Medulla oblongata (tissue), 1 donor: ENCODE measurements around the gene SASH1.

Experiments
- DNase-seq: peaks from one replicate; pipeline ENCODE4 v3.0.0-alpha.2; 2015; ENCODE audit errors: extremely low spot score

The SASH1 gene

DNA sequence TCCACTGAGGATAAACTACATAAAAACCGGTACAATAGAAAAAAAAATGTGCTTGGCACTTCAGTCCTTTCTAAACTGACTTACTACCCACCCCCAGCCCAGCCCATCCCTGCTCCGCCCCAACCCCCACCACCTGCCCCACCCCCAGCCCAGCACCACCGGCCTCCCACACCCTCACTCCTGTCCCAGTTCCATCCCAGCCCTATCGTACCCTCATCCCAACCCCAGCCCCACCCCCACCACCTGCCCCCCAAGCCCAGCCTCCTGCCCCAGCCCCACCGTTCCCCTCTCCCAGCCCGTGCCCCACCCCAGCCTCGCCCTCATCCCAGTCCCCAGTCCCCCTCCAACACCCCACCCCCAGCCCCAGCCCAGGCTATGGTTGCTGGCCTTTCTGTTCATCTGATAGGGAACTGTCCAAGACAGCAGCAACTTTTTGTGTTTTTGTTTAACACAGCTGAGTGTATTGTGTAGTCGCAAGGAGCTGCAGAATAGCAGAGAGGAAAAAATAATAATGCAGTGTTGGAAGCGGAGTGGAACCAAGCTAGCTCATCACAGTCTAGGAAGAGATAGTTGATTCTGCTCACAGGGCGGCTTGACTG, 61.9 kb downstream of the SASH1 start:
- no peak for DNase-seq

DNA sequence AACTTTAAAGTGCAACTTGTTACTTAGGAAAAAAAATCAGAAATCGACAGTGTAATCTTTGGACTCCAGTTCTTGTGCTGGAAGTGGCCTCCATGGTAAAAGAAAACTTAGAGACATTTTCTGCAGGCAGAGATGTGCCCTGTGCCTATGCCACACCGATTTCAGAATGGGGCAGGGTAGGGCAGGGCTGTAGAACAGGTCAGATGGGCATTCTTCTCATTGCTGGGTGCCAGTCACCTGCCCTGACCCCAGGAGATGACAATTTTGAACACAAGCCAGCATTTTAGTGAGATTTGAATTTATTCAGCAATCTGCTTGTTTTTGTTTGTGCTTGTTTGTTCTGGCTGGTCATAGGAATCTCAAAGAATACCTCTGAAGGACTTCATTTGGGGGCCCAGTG, 63.3 kb downstream of the SASH1 start:
- DNase-seq, result no peak

DNA sequence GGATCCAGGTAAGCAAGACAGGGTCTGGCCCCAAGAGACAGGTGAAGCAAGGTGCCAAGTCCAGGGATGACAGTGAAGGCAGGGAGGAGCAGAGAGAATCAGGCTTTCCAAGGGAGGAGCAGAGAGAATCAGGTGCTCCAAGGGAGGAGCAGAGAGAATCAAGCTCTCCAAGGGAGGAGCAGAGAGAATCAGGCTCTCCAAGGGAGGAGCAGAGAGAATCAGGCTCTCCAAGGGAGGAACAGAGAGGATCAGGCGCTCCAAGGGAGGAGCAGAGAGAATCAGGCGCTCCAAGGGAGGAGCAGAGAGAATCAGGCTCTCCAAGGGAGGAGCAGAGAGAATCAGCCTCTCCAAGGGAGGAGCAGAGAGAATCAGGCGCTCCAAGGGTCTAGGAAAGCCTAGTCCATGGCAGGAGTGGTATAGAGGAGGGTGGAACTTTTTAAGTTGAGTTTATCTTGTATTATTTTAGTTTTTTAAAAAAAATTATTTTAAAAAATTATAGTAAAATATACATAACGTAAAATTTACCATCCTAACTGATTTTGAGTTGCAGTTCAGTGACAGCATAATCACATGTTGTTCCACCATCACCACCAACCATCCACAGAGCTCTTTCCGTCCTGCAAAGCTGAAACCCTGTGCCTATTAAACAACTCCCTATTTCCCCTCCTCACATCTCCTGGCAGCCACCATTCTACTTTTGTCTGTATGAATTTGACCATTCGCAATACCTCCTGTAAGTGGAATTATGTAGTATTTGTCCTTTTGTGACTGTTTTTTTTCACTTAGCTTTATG, 64.1 kb downstream of the SASH1 start:
- DNase-seq, result no peak

DNA sequence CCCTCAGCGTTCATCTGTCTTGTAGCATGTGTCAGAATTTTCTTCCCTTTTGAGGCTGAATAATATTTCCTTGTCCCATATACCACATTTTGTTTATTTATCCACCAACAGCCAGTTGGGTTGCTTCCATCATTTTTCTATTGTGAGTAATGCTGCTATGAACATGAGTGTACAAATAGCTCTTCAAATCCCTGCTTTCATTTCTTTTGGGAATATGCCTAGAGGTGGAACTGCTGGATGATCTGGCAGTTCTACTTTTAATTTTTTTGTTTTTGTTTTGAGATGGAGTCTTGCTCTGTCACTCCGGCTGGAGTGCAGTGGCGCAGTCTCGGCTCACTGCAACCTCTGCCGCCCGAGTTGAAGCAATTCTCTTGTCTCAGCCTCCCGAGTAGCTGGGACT, 64.7 kb downstream of the SASH1 start:
- DNase-seq, result no peak

DNA sequence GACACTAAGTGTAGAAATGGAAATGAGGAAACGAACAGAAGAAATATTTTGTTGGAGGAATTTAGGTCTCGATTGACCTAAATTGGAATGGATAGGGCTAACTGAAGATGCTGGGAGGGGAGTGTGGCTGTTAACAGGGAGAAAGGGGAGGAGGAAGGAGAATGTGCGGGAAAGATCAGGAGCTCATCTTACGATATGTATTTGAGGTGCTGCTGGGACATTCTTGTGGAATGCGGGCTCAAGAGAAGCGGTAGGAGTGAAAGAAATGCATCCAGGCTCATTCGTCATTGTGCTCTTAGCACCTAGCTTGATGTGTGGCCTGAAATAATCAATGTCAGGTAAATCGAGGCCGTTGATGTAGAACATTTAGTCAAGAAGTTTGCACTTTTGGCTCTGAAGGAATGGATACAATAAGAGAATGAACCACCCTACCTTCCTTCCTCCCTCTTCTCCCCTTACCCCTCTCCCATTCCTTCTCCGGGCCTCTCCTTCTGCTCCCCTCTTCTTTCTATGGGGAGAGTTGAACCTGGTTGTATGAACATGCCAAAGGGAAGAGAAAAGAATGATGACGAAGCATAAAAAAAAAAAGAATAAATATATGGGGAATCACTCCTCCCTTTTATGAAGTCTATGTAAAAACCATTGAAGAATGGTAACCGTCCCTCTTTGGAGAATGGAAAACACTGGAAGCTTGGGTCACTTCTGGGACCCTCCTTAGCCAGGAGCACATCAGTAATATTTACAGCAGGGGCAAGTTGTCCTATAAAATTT, 70.9 kb downstream of the SASH1 start:
- no peak for DNase-seq

DNA sequence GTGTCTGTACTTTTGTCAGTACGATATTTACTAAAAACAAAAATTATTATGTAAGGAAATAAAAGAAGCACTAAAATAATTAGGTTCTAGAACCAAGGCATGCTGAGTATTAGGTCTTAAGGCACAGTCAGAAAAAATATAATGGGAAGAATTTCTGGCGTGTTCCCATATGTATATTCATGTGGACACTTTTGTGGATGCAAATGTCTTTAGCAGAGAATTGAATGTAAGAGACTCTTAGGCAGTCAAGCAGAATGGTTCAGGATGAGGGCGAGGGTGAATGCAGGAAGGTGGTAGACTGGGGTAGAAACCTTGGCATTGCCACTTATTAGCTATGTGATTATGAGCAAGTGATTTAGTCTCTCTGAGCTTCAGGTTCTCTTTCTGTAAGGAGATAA, 71.5 kb downstream of the SASH1 start:
- DNase-seq, result no peak

DNA sequence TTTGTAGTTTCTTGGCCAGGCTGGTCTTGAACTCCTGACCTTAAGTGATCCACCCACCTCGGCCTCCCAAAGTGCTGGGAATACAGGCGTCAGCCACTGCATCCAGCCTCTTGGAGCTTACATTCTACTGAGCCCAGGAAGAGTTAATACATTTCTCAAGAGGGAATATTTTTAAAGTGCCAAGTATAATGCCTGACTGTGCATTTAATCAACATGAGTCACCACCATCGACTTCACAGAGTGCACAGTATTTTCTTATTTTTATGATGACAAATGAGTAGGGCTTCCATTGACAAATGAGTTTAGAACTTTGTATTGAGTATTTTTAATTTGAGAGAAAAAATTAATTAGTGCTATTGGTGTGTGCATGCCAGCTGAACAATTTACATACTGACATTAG, 72.2 kb downstream of the SASH1 start:
- DNase-seq, result no peak

DNA sequence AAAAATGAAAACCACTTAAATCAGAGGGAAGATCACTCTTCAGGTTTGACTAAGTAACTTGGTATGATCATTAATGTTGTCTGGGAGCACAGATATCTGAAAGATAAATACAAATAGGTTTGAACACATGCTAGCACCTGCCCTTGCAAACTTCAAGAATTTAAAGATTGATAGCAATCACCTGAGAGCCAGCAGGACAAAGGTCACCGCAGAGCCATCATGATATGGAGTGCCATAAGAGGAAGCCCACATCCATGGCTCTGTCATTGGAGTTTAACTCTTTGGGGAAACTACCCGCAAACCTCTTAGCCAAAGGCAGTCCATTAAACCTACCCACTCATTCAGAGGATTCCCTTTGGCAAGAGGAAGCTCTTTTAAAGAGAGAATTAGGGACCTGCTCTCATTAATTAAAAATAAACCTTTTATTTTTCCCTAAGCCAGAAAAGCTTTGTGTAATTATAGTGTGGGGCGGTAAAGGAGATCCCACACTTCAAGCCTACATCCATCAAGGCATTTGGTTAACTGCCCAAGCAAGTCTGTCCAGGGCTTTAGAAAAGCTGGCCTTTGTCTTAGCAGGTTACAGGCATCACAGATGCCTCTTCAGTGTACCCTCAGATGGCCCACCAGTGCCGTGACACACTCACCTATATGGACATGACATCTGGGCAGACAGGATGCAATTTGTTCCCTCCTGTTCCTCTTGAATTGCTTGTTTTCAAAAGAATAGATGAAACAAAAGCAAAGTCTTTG, 73.0 kb downstream of the SASH1 start:
- no peak for DNase-seq

DNA sequence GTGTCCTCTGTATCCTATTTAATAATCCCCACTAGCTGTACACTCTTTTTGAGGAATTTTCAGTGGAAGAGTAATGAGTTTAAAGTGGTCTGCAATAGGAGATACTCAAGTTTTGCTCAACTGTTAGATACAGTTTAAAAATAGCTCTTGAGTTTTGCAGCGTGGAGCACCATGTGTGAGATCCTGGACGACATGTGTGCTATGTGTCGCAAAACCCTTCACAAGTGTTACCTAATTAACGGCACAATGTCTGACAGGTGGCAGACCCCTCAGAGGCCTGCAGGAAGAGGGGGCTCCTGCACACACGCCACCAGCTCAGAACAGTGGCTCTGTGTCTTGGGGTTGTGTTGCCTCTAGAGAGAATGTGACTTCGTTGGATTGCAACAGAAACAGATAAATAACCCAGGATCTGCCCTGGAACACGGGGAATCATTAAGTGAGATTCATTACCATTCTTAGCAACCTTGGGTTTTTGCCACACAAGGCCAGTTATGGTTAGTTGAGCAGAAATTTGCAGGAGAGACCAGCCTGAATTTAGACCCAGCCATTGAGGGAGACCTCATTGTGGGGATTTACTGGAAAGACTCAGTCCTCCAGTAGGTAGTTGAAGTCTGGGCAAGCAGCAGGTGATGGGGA, 73.8 kb downstream of the SASH1 start:
- DNase-seq, result no peak

DNA sequence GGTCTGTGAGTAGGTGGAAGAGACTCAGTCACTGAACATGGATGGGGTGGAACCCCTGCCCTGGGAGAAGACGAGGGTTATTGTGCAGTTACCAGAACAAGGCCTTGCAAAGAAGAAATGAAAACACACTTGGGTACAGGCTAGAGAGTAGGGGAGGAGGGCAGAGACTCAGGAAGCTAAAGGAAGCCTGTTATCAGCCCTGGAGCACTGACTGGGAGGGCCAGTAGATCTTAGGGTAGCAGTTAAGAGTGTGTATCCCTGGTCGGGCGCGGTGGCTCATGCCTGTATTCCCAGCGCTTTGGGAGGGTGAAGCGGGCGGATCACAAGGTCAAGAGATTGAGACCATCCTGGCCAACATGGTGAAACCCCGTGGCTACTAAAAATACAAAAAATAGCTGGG, 74.4 kb downstream of the SASH1 start:
- no peak for DNase-seq

DNA sequence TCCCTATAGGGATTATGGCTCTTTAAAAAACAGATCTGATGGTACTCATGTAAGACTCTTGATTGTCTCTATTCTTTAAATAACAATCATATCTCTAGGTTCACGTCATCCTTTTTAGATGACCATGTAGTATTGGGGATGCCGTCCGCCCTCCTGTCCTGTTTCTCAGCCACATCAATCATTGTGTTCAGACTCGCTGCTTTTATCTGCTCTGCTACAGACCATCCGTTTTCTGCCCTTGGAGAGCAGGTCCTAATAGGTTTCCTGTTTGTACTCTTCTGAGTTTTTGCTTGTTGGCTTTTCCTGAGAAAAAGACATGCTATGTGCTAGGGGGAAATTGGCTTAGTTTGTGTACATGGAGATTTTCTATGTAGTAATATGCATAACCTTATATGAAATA, 76.8 kb downstream of the SASH1 start:
- no peak for DNase-seq

DNA sequence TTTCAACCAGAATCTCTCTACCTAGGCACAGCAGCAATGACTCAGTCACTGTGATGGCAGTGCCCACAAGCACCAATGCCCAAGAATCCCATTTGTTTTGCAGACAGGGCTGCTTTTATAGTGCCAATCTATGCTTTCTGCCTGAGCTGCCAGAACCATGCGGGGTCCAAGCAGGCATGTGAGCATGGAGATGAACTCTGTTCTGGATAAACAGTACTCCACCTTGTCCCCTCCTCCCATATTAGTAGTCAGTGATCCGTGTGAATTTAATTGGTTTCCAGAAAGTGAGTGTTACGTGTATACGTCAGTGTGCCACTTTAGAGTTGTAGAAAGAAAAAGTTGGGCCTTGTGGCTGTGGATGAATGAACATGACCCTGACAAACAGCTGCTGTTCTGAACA, 79.4 kb downstream of the SASH1 start:
- no peak for DNase-seq

DNA sequence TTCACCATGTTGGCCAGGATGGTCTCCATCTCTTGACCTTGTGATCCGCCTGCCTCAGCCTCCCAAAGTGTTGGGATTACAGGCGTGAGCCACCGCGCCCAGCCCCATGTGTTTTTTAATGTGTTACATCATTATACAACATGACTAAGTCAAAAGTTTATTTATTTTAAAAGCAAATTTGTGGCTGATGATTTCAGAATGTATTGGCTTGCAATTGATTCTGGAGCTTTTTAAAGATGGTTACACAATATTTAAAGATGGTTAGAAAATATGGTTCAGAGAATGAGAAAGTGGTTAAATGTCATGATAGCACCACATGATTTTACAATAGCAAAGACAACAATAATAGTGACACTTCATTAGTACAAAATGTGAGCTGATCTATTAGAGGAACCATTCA, 80.5 kb downstream of the SASH1 start:
- no peak for DNase-seq

DNA sequence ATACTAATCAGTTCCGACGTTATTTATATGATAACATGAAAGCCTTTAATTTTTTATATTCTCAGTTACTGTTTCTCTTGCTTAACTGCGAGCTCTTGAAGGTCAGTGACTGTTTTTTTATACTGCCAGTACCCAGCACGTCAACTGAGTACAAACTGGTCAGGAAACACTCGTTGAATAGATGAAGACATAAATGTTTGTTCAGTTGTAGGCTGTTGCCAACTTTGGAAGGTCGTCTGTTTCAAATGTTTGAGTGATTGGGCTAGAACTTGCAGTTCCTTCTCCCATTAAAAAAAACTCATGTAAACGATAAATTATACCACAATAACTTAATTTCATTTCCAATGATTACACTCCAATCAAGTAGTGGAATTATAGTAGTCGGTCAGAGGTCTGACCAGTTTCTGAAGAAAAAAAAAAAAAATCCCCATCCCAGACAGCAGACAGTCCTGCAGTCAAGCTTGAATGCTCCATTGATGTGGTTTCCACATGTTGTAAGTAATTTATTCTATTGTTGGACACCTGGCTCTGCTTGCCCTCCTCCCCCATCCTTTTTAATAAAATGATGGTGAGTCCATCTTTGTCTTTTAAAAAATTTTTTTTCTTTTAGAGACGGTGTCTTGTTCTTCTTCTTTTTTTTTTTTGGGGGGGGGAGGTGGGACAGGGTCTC, 81.1 kb downstream of the SASH1 start:
- no peak for DNase-seq

DNA sequence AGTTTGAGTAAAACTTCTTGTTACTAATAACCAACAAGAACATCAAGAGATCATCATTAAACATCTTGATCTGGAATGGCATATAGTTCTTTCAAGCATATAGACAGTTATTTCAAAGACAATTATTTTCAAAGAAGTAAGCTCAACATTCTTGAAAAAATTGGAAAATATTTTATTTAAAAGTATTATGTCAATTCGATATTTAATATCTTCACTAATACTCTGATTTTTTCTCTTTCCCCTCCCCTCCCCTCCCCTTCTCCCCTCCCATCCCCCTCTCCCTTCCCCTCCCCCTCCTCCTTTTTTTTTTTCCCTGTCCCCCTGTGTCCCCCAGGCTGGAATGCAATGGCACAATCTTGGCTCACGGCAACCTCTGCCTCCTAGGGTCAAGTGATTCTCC, 82.8 kb downstream of the SASH1 start:
- DNase-seq, result no peak

DNA sequence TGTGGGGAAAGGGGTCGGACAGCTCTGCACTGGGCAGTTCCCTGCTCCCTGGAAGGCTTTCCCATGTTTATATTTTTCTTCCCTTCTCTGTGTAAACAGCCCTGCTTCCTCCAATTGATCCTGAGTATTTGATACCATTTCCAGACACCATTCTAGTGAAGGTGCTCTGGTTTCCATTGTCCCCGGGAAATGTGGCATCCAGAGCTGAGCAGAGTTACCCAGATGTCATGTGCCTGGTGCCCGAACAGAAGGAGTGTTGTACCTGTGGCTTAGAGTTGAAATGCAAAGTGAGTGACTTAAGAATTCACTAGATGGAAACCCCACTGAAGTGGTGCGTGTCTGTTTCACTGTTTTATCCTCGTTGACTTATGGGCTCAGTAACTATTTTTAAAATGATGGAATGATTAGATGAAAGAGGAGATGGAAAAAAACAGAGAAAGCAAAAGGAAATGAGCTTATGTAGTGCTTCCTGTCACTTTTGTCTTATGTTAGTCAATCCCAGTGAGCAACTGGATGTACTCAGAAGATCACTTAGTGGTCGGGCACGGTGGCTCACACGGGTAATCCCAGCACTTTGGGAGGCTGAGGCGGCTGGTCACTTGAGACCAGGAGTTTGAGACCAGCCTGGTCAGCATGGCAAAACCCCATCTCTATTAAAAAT, 83.8 kb downstream of the SASH1 start:
- DNase-seq, result no peak

DNA sequence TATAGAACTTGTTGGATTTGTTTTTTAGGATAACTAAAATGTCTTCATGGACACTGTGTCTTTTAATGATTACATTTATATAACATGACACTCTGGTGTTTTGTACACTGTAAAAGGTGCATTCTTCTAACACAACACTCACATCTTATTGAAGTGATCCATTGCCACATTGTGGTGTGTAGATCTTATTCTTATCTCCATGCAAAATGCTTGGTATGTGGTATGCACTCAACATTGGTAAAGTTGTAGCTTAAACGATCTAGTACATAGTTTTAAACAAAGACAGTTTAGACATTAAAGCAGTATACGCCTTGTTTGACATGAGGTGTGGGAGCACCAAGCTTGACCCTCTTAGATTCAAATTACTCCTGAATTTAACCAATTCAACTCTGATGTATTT, 84.7 kb downstream of the SASH1 start:
- no peak for DNase-seq

DNA sequence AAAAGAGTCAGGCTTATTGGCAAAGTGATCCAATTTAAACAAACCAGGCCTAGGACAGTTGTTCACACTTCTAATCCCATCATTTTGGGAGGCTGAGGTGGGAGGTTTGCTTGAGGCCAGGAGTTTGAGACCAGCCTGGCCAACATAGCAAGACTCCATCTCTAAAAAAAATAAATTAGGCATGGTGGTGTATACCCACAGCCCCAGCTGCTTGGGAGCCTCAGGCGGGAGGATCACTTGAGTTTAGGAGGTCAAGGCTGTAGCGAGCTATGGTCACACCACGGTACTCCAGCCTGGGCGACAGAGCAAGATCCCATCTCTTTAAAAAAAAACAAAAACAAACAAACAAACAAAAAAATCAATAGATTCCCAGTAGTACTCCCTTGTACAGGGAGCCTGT, 86.8 kb downstream of the SASH1 start:
- no peak for DNase-seq

DNA sequence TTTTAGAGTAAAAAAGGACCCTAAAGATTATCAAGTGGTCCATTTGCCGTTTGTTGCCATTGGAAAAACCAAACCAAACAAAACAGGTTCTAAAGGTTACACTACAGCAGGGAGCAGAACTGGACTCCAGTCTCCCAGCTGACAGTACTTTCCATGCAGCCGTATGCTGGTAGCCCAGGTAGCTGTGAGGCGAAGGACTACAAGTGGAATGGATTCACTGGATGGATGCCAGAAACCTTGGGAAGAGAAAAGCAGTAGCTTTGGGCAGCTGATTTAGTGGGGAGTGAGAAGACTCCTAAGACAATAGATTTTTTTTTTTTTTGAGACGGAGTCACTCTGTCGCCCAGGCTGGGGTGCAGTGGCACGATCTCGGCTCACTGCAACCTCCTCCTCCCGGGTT, 88.3 kb downstream of the SASH1 start:
- DNase-seq, result no peak

DNA sequence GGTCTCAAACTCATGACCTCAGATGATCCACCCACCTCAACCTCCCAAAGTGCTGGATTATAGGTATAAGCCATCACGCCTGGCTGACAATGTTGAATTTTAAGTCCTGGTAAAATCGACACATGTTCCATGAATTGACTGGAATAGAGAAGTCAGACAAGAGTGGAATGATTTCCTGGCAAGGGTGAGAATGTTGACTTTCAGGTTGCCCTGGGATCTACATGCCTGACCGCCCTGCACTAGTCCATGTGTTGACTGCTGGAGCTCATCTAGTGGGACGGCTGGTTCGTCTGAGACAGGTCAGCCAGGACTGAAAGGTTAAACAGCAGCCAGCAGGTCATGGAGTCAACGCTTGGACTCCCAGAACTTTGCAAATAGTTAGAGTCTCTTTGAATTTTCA, 88.8 kb downstream of the SASH1 start:
- DNase-seq, result no peak

DNA sequence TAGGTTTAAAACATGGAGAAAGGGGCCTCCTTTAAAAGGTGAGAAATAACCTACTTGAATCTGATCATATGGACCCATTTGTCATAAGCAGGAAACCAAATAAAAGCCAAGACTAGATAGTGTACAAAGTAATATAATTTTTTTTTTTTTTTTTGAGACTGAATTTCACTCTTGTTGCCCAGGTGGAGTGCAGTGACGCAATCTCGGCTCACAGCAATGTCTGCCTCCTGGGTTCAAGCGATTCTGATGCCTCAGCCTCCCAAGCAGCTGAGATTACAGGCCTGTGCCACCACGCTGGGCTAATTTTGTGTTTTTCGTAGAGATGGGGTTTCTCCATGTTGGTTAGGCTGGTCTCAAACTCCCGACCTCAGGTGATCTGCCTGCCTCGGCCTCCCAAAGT, 89.2 kb downstream of the SASH1 start:
- DNase-seq, result no peak
